Measurements from ENCODE around the gene MYEF2. TPM values are rescaled to one million over a fixed set of nuclear protein-coding genes. Genes with fewer than 3 reads are reported as not detected.

MYEF2 gene
- polyA plus RNA-seq, 3 donors from 2014 or later = 1.5 to 1.6 TPM; not detected in 1

DNA sequence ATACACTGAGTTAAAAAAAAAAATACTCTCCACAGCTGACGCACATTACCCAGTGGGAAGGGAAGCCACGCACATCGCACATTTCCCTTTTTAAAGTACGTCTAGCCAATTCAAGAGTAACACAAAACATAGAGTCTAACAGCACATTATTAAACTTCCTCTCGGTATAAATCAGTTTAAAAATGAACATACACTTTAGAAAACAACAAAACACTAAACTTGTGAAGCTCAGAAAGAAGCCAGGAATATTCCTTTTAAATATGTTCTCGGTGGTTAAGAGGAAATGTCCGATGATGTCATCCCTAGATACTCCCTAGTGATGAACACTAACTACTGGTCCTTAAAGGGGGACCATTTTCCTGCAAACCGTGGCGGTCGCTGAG is 721 bp downstream of the MYEF2 start:
- Mint-ChIP-seq H3K27me3 (ENCODE audit: low read depth in 3 of 3) (peaks cover 3 to 6% (median 3%) of the 10 kb centered on the region in 3 donors), H3K4me3 (peak overlapping the region; percentile 85 to 92 (median 90)), H3K36me3 (no peaks in the 10 kb centered on the region), H3K4me1 (peaks cover 10 to 14% of the 10 kb centered on the region in 2 donors), H3K27ac (peak overlapping the region; percentile 51 to 87 (median 70)), H3K9me3 (peaks cover 0 to 5% (median 0%) of the 10 kb centered on the region in 6 donors)
- DNase-seq = peak; percentile 14 to 19 (median 17)

DNA sequence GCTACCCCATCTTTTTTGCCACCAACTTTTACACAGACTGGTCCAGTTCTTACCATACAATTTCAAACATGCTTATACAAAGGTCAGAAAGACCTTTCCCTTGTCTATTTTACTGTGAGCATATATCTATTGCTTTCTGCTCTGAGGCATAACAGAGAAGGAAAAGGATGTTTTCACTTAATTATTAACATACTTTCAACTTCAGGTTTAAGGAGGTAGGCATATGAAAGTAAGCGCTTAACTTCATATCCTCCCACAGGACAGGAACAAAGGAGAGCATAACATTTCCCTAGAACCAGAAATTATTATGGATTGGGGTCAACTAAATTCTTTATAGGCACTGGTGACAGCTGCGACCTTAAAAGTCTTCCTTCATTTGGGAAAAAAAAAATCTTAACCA is 1.1 kb downstream of the MYEF2 start:
- Mint-ChIP-seq H3K27me3 (ENCODE audit: low read depth in 3 of 3) (peaks cover under 1 to 6% (median 2%) of the 10 kb centered on the region in 3 donors), H3K4me1 (peaks cover 10 to 14% of the 10 kb centered on the region in 2 donors), H3K36me3 (no peaks in the 10 kb centered on the region), H3K4me3 (peak overlapping the region; percentile 85 to 92 (median 90)), H3K27ac (peak overlapping the region in 2 of 6 donors; percentile 51 to 54), H3K9me3 (peaks cover 0 to 2% (median 0%) of the 10 kb centered on the region in 6 donors)
- DNase-seq = no peak

DNA sequence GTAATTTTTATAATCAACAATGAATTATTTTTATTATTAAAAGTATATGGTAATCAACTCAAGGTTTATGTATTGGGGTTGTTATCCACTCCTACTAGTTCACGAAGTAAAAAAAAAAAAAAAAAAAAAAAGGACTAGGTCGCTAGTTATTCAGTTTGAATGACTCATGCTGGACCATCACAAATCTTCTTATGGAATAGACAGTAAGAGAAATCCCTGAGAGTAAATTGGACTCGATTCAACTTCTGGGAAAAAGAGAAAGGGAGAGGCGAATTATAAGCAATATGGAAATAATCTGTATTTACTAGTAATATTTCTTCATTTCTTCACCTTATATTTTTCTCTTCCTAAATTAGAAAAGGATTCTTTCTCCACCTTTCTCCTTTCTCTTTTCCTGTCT is 2.0 kb downstream of the MYEF2 start:
- Mint-ChIP-seq H3K4me3 (peak overlapping the region in 2 of 5 donors; percentile 25 to 91), H3K27ac (peak overlapping the region in 1 of 6 donors; percentile 39), H3K9me3 (no peaks in the 10 kb centered on the region), H3K27me3 (ENCODE audit: low read depth in 3 of 3) (peaks cover 0 to 6% (median 2%) of the 10 kb centered on the region in 3 donors), H3K4me1 (peaks cover 10 to 14% of the 10 kb centered on the region in 2 donors), H3K36me3 (no peaks in the 10 kb centered on the region)
- DNase-seq = no peak

DNA sequence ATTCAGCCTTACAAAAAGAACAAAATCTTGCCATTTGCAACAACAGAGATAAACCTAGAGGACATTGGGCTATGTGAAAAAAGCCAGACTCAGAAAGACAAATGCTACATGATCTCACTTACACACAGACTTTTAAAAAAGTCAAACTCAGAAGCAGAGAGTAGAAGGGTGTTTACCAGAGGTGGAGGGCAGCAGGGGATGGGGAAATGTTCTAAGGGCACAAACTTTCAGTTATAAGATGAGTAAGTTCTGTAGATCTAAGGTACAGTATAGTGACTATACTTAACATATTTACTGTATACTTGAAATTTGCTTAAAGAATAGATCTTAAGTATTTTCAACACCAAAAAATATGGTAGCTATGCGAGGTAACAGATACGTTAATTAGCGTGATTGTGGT is 3.0 kb downstream of the MYEF2 start:
- Mint-ChIP-seq H3K27ac (no peak overlapping the region), H3K36me3 (no peaks in the 10 kb centered on the region), H3K4me1 (peaks cover 10 to 14% of the 10 kb centered on the region in 2 donors), H3K27me3 (ENCODE audit: low read depth in 3 of 3) (peaks cover 0 to 6% (median 2%) of the 10 kb centered on the region in 3 donors), H3K4me3 (no peak overlapping the region), H3K9me3 (no peaks in the 10 kb centered on the region)
- no peak for DNase-seq

DNA sequence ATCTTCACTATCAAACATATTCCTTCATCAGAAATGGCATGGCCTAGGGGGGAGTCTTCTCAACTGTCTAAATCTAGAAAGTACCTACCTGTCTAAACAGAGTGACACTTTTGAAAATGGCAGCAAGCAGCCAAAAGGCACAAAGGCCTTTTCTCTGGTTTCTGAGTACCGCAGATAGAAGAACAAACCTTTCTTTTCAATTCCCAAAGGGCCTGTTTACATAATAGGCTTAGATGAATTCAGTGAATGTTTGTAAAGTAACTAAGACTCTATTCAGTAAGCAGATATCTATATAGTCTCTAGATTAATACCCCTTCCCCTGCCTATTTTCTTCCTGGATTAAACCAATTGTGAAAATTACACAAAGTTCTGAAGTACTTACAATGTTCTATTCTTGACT is 7.1 kb downstream of the MYEF2 start:
- H3K9me3 Mint-ChIP-seq = no peaks in the 10 kb centered on the region
- H3K4me3 Mint-ChIP-seq = no peak overlapping the region
- H3K27me3 Mint-ChIP-seq (ENCODE audit: low read depth in 3 of 3) = peaks cover 0 to 2% (median 0%) of the 10 kb centered on the region in 3 donors
- H3K36me3 Mint-ChIP-seq = peaks cover 0 to 8% (median 5%) of the 10 kb centered on the region in 3 donors
- no peak for DNase-seq
- no peaks in the 10 kb centered on the region for H3K4me1 Mint-ChIP-seq
- no peak overlapping the region for H3K27ac Mint-ChIP-seq

DNA sequence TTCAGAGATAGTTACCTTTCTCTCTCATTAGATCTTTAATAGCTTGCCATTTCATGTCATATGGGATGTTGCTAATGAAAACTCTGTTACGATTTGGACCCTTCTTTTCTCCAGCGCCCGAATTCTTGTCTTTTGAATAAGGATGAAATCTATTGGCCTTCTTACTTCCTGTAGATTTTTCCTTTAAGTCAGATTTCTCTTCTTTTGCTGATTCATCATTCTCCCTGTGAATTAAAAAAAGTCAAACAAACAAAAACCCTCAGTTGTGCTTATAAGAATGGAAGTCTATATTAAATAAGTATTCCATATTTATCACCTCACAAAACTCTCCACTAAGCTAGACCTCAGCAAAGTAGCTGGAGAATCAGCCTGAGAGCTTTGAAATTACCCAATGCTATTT is 9.5 kb downstream of the MYEF2 start:
- Mint-ChIP-seq H3K27me3 (ENCODE audit: low read depth in 3 of 3) (no peaks in the 10 kb centered on the region), H3K9me3 (no peaks in the 10 kb centered on the region), H3K36me3 (peaks cover 0 to 11% (median 5%) of the 10 kb centered on the region in 3 donors), H3K4me1 (no peaks in the 10 kb centered on the region), H3K4me3 (no peak overlapping the region), H3K27ac (no peak overlapping the region)
- no peak for DNase-seq

DNA sequence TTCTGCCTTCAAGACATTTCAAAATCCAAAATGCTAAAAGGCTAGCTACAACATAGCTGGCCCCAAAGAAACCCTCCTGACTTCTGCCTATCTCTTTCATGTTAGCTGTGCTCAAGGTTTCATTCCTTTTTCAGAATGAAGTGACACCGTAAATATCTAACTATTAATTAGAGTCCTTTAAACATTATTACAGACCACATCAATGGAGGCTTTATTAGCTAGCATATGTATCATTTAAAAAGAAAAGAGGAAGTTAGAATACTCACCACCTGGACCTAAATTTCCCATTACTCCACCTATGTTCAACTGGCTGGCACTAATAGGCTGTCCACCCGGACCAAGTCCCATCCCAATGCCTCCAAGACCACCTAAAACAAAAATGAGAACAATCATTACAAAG is 24.6 kb downstream of the MYEF2 start:
- H3K27me3 Mint-ChIP-seq (ENCODE audit: low read depth in 3 of 3) = no peaks in the 10 kb centered on the region
- H3K9me3 Mint-ChIP-seq = peaks cover 0 to 2% (median 0%) of the 10 kb centered on the region in 6 donors
- H3K36me3 Mint-ChIP-seq = peaks cover 5 to 19% (median 10%) of the 10 kb centered on the region in 3 donors
- H3K4me1 Mint-ChIP-seq = no peaks in the 10 kb centered on the region
- no peak overlapping the region for H3K4me3 Mint-ChIP-seq
- no peak overlapping the region for H3K27ac Mint-ChIP-seq
- no peak for DNase-seq

DNA sequence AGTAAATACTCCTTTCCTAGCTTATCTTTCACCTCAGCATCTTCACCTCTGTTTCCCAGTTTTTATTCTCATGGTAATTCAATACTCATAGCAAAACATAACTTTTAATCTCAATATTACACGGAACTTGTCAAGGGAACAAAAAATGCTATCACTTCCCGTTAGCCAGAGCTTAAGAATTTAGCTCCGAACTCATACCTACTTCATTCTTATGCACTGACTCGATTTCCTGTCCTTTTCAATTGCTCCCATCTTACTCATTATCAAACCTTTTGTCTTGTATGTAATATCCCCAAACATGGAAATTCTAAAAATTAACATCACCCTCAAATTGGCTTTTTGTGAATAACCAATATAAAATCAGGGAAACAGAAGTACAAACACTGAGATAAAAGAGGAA is 28.2 kb downstream of the MYEF2 start:
- peaks cover 0 to 2% (median 0%) of the 10 kb centered on the region in 6 donors for H3K9me3 Mint-ChIP-seq
- H3K27ac Mint-ChIP-seq = no peak overlapping the region
- H3K4me1 Mint-ChIP-seq = peaks cover 0 to 1% of the 10 kb centered on the region in 2 donors
- no peaks in the 10 kb centered on the region for H3K27me3 Mint-ChIP-seq (ENCODE audit: low read depth in 3 of 3)
- DNase-seq = no peak
- peaks cover 9 to 14% (median 9%) of the 10 kb centered on the region in 3 donors for H3K36me3 Mint-ChIP-seq
- H3K4me3 Mint-ChIP-seq = no peak overlapping the region

DNA sequence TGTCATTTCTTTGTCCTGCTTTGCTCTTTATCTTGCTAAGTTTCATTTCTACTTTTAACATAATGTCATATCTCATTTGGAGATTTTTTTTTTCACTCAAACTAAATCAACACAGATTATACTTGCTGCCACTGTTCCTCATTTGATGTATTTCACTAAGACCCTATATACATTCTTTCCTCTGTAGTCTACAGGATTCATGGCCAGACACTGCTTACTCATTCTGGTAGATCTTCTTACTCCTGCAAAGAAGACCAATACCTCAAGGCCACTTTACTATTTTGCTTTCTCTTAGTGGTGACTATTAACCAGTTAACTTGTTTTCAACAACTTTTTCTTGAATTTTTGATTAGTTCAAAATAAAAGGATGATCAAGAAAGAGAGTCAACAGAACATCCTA is 30.7 kb downstream of the MYEF2 start:
- no peak overlapping the region for H3K4me3 Mint-ChIP-seq
- H3K27ac Mint-ChIP-seq = no peak overlapping the region
- H3K36me3 Mint-ChIP-seq = peaks cover 4 to 11% (median 5%) of the 10 kb centered on the region in 3 donors
- peaks cover 0 to 2% of the 10 kb centered on the region in 2 donors for H3K4me1 Mint-ChIP-seq
- no peak for DNase-seq
- H3K27me3 Mint-ChIP-seq (ENCODE audit: low read depth in 3 of 3) = no peaks in the 10 kb centered on the region
- H3K9me3 Mint-ChIP-seq = peaks cover 0 to 1% (median 0%) of the 10 kb centered on the region in 6 donors

DNA sequence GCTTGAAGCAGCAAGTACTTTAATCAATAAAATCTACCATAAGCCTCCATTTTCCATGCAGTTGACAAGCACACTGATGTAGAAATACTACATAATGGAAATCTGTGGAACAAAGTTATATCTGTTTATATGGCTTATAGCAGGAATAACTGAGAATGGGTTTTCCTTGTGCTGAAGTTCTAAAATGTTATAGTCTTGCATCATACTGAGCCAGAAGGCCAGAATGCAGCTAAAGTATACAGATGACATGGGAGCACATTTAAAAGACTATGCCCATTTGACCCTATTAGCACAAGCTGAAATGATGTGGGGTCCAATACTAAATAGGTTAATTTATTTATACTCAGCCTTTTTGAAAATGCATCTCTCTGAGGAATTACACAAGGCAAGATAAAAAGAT is 32.2 kb downstream of the MYEF2 start:
- Mint-ChIP-seq H3K27me3 (ENCODE audit: low read depth in 3 of 3) (no peaks in the 10 kb centered on the region), H3K27ac (no peak overlapping the region), H3K9me3 (peaks cover 0 to 1% (median 0%) of the 10 kb centered on the region in 6 donors), H3K36me3 (peaks cover 4 to 7% (median 6%) of the 10 kb centered on the region in 3 donors), H3K4me3 (no peak overlapping the region), H3K4me1 (peaks cover 0 to 2% of the 10 kb centered on the region in 2 donors)
- no peak for DNase-seq

DNA sequence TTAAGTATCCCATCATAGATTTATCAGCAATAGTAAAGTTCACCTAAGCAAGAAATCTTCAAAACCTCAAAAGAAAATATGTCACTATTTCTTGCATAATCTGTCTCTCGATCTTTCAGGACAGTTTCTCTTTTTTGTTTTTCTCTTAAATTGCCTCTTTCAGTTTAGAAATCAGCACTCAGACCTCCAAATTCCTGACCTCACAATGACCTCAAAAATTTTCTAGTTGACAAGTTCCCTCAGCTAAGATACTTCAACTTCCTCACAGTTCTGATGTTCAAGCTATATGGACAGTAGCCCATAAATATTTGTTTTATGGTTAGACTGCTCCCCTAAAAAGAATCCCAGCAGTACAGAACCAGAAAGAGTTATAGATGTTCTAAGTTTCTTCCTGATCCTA is 33.2 kb downstream of the MYEF2 start:
- Mint-ChIP-seq H3K27ac (no peak overlapping the region), H3K36me3 (peaks cover 4 to 7% (median 6%) of the 10 kb centered on the region in 3 donors)
- DNase-seq = no peak

DNA sequence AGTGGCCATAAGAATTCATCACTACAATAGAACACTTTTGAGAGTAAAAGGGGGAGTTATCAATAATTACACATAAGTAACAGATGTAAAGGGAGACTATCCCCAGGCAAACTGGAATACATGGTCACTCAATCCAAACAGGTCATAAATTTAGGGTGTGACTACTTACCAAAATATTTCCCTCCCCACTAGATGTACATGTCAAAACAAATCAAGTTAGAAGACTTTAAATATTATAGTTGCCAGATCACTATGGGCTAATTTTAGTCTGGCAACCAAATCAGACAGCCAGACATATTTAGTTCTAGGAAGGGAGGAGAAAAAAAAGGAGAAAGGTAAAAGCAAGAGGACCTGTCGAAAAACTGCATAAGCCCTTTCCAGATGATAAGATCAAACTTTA is 34.2 kb downstream of the MYEF2 start:
- no peak for DNase-seq
- H3K27ac Mint-ChIP-seq = no peak overlapping the region
- H3K4me1 Mint-ChIP-seq = peaks cover 0 to 2% of the 10 kb centered on the region in 2 donors
- no peak overlapping the region for H3K4me3 Mint-ChIP-seq
- H3K36me3 Mint-ChIP-seq = peaks cover 4 to 7% (median 6%) of the 10 kb centered on the region in 3 donors
- peaks cover 0 to 2% (median 0%) of the 10 kb centered on the region in 3 donors for H3K27me3 Mint-ChIP-seq (ENCODE audit: low read depth in 3 of 3)
- H3K9me3 Mint-ChIP-seq = no peaks in the 10 kb centered on the region

More for the DNA sequence above, 33.2 kb downstream of the MYEF2 start:
- H3K27me3 Mint-ChIP-seq (ENCODE audit: low read depth in 3 of 3) = peaks cover 0 to 2% (median 0%) of the 10 kb centered on the region in 3 donors
- peaks cover 0 to 2% of the 10 kb centered on the region in 2 donors for H3K4me1 Mint-ChIP-seq
- H3K9me3 Mint-ChIP-seq = peaks cover 0 to 1% (median 0%) of the 10 kb centered on the region in 6 donors
- H3K4me3 Mint-ChIP-seq = no peak overlapping the region

DNA sequence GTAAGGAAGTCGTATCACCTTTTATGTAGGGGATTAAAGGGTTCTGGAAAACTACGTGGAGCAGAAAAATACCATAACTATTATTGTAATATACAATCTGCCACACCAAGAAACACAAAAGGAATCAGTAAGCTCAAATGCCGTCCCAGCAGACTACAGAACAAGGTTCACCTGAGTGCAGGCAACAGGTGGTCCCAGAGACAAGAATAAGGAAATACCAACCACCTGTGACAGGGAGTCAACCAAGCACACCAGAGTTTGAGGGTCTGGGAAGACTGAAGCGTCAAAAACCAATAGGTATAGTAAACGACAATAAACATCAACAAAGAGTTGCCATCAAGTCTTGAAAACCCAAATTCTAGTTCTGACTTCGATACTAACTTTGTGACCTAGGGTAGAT is 45.2 kb downstream of the MYEF2 start:
- DNase-seq = no peak
- no peaks in the 10 kb centered on the region for H3K27me3 Mint-ChIP-seq (ENCODE audit: low read depth in 3 of 3)
- H3K36me3 Mint-ChIP-seq = peaks cover 0 to 4% (median 0%) of the 10 kb centered on the region in 3 donors
- peaks cover 0 to 3% (median 0%) of the 10 kb centered on the region in 6 donors for H3K9me3 Mint-ChIP-seq
- no peaks in the 10 kb centered on the region for H3K4me1 Mint-ChIP-seq
- no peak overlapping the region for H3K27ac Mint-ChIP-seq
- H3K4me3 Mint-ChIP-seq = no peak overlapping the region

DNA sequence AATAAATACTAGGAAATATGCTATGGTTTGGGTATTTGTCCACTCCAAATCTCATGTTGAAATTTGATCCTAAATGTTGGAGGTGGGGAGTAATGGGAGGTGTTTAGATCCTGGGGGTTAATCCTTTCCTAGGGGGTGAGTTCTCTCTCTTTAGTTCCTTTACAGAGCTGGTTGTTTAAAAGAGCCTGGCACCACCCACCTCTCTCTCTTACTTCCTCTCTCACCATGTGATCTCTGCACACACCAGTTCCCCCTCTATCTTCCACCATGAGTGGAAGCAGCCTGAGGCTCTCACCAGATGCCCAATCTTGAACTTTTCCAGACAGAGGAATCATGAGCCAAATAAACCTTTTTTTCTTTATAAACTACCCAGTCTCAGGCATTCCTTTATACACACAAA is 46.8 kb downstream of the MYEF2 start:
- peaks cover 0 to 3% (median under 1%) of the 10 kb centered on the region in 6 donors for H3K9me3 Mint-ChIP-seq
- no peaks in the 10 kb centered on the region for H3K36me3 Mint-ChIP-seq
- H3K27ac Mint-ChIP-seq = no peak overlapping the region
- no peaks in the 10 kb centered on the region for H3K4me1 Mint-ChIP-seq
- no peak overlapping the region for H3K4me3 Mint-ChIP-seq
- no peak for DNase-seq
- H3K27me3 Mint-ChIP-seq (ENCODE audit: low read depth in 3 of 3) = no peaks in the 10 kb centered on the region

Data from immature natural killer cell (primary cell).